HL-60/S4 treated with retinoic acid at 250 ng/mL for 4 days and 3 days (cell line): ENCODE measurements around the gene WIF1.

Source experiments
- in situ Hi-C: fragments of 300-500 bp; cut with MboI; formaldehyde crosslinking; loops from 2 replicates; pipeline ENCODE4 v1.7.0; 2022; ENCODE audit warnings: low sequenced_read_pairs

The WIF1 gene, protein sequence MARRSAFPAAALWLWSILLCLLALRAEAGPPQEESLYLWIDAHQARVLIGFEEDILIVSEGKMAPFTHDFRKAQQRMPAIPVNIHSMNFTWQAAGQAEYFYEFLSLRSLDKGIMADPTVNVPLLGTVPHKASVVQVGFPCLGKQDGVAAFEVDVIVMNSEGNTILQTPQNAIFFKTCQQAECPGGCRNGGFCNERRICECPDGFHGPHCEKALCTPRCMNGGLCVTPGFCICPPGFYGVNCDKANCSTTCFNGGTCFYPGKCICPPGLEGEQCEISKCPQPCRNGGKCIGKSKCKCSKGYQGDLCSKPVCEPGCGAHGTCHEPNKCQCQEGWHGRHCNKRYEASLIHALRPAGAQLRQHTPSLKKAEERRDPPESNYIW

GRCh38 chr12:65121049-65121955, at the start of gene WIF1:
TSS of gene WIF1 (minus strand) at chr12:65121305. CDS start at chr12:65121191, 114 bp downstream.
- in situ Hi-C loops, result no loop called here

GRCh38 chr12:65170209-65170881, 49.2 kb upstream of the WIF1 start:
- in situ Hi-C loops, result no loop called here

- in situ Hi-C loops, result no loop called here
Observed at GRCh38 chr12:65169320-65170208, 48.5 kb upstream of the WIF1 start, which contains the start of gene LEMD3. TSS of gene LEMD3 (plus strand) at chr12:65169583. CDS start at chr12:65169597, 14 bp downstream.

DNA sequence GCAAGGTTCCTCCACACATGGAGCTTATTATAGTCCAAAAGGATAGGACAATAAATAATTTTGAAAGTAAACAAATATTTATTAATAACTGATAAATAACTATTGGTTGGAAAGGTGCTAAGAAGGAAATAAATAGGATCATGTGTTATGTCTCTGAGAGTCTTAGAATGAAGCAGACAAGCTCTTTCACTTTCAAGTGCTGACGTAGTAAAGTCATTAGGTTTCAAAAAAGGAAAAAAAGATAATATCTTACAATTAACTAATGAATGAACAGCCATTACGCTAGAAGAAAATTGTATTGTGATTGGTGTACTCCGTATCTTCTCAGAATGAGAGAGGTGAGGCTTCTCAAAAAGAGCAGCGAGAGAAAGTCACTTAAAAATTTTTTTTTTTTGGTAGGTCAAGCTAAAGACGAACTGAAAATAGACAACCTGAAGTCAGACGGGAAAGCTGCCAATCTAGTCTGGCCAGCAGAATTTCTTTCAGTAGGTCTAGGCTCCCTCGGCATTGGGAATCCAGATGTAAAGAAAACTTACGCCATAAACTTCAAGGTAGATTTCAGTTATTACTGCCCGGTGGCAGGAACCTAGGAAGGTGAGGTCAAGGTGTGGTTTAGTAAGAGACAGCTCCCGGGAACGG, 47.7 kb upstream of the WIF1 start:
- in situ Hi-C loops, result no loop called here

DNA sequence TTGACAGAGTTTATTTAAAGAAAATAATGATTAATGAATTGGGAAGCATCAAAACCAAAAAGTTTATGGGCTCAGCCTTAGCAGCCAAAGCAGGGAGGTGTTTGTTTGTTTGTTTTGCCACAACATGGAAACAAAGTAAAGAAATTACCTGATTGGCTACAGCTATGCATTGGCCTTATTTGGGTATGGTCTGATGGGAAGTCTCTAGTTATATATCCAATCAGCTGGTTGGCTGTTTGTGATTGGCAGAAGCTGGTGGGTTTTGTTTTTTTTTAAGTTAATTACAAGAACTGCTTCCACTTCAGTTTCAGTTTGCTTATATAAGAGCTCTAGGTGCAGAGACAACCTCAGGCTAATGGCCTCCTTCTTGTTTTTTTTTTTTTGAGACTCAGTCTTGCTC, 43.7 kb upstream of the WIF1 start:
- in situ Hi-C loops, result no loop called here

GRCh38 chr12:65164244-65164643, 43.1 kb upstream of the WIF1 start:
- in situ Hi-C loops, result no loop called here

GRCh38 chr12:65162609-65163008, 41.5 kb upstream of the WIF1 start:
- in situ Hi-C loops, result no loop called here

DNA sequence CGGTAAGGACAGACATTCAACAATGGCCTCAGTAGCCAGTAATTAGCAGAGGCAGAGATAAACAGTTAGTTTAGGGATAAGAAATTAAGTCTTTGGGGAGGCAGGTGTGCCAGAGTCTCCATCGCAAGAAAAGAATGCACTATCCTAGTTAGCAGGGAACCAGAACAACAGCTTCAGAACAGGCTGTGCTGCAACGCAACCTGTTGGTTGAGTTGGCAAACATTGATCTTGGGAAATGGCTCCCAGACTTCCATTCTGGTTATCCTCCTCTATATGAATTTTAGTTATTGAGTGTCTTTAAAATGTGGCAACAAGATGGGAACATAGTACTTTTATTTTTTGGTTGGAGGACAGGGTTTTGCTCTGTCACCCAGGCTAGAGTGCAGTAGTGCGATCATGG, 36.0 kb upstream of the WIF1 start:
- in situ Hi-C loops, result no loop called here

DNA sequence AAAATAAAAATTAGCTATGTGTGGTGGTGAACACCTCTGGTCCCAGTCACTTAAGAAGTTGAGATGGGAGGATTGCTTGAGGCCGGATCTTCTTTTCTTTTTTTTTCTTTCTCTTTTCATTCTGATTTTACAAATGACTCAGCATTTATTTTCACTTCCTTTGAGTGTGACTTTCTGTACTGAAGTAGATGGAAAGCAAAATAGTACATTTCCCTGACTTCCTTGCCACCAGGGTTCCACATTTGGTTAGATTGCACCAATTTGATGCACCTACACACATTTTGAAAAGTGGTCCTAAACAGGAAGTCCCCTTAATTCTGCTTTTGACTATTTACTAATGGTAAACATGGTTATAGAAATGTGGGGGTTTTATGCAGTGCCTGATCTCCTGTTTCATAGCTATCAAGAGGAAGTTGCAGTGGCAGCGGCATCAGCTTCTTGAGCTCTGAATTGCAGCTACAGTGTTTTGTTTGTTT, 35.3 kb upstream of the WIF1 start:
- in situ Hi-C loops, result no loop called here

- in situ Hi-C loops, result no loop called here
Observed at GRCh38 chr12:65155784-65156183, 34.7 kb upstream of the WIF1 start.

- in situ Hi-C loops, result no loop called here
Observed at GRCh38 chr12:65152596-65152995, 31.5 kb upstream of the WIF1 start.

DNA sequence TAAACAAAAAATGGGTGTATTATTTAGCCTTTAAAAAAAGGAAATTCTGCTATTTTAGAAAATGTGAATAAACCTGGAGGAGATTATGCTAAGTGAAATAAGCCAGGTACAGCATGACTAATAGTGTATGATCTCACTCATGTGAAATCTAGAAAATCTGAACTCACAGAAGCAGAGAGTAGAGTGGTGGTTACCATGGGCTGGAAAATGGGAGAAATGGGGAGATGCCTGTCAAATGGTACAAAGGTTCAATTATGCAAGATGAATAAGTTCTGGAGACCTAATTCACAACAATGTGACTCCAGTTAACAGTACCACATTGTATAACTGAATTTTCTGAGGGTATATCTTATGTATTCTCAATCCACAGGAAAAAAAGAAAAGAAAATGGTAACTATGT, 30.9 kb upstream of the WIF1 start:
- in situ Hi-C loops, result no loop called here

DNA sequence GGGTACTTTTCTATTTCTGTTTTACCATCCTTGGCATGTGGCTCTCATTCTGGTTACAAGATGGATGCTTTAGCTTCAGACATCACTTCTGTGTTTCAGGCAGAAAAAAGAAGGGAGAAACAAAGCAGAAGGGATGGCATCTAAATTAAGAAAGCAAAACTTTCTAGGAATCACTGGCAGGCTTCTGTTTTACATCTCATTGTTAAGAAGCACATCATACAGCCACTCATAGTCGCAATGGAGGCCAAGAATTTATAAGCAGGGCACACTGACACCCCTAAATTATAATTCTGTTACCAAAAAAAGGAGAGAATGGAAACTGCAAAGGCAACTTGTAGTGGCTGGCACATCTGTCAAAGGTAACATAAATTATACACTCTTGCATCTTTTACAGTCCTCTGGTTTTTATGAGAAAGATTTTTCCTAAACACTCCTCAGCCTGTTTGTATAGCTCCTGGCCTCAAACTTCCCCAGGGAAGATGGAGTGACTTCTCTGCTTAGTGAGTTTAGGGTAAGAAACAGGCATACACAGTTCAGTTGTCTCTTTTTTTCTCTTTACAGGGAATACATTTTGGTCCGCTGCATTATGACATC, 26.3 kb upstream of the WIF1 start:
- in situ Hi-C loops, result no loop called here

DNA sequence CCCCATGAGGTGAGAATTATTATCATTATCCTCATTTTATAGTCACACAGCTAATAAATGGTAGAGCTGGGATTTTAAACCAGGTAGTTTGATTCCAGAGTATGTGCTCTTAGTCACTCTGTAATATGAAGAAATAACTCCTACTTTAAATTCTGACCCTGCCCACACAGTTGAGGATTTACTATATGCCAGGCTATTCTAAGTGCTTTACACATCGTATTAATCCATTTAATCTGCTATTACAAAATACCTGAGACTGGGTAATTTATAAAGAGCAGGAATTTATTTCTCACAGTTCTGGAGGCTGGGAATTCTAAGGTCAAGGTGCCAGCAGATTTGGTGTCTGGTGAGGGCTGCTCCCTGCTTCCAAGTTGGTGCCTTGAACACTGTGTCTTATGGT, 19.6 kb upstream of the WIF1 start:
- in situ Hi-C loops, result no loop called here

- in situ Hi-C loops, result no loop called here
Observed at GRCh38 chr12:65139389-65139788, 18.3 kb upstream of the WIF1 start.

DNA sequence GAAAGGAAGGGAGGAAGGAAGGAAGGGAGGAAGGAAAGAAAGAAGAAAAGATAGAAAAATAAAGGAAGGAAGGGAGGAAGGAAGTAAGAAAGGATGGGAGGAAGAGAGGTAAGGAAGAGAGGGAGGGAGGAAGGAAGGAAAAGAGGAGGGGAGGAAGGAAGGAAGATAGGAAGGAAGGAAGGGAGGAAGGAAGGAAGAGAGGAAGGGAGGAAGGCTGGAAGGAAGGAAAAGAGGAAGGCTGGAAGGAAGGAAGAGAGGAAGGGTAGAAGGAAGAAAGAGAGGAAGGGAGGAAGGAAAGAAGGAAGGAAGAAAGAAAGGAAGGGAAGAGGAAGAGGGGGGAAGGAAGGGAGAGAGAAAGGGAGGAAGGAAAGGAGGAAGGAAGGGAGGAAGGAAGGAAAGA, 12.8 kb upstream of the WIF1 start:
- in situ Hi-C loops, result no loop called here

GRCh38 chr12:65126482-65126881, 5.4 kb upstream of the WIF1 start:
- in situ Hi-C loops, result no loop called here

DNA sequence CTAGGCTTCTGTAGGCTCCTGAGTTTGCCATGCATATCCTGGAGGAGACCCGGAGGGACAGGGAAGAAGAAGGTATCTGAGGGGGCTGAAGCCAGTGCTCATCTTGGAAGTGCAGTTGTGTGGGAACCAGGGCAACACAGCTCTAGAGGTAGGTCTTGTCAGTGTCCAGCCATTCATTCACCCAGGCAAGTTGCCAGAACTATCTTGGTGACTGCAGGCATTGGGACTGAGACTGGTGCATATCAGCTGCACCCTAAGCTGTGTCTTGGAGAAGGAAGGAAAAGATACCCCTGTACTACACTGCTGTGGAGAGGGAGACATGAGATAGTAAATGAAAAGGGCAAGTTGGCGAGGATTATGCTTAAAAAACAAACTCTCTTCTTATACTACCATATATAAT, 4.9 kb upstream of the WIF1 start:
- in situ Hi-C loops, result no loop called here

DNA sequence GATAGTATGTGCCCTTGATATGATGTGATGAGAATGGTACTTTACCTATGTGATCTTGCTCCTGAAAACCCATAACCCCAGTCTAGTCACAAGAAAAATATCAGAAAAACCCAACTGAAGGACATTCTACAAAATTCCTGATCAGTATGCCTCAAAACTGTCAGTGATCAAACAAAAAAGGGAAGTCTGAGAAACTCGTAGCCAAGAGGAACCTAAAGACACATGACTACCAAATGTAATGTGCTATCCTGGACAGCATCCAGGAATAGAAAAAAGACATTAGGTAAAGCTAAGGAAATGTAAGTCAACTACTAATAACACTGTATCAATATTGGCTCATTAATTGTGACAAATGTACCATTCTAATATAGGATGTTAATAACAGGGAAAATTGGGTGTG, 4.1 kb upstream of the WIF1 start:
- in situ Hi-C loops, result no loop called here
